Neural cell (in vitro differentiated cells): ENCODE data around the gene FAM171A2.

Experiments
- EZH2 ChIP-seq: fragments of 200-600, 300-800 bp; shearing (Covaris generic), sonication (generic); IDR thresholded peaks from 2 replicates; pipeline ENCODE4 v1.6.1; 2014; ENCODE audit warnings: antibody characterized with exemption, low read length, borderline replicate concordance, mild to moderate bottlenecking; ENCODE audit not compliant: insufficient read depth, poor library complexity, severe bottlenecking
- RAD21 ChIP-seq: fragments of 450-650 bp; conservative IDR thresholded peaks from 2 replicates; pipeline ENCODE4 v1.6.1; 2014; ENCODE audit warnings: antibody characterized with exemption, mild to moderate bottlenecking, moderate library complexity
- TAF1 ChIP-seq: IDR thresholded peaks from 2 replicates; pipeline ENCODE4 v1.6.1; 2012; ENCODE audit warnings: low read depth
- TF ChIP-seq, protein P1 (sequence below): fragments of 450-650 bp; IDR thresholded peaks from 2 replicates; pipeline ENCODE4 v1.5.1; 2014; ENCODE audit warnings: antibody characterized with exemption, mild to moderate bottlenecking, moderate library complexity; ENCODE audit not compliant: poor library complexity, severe bottlenecking

DNA sequence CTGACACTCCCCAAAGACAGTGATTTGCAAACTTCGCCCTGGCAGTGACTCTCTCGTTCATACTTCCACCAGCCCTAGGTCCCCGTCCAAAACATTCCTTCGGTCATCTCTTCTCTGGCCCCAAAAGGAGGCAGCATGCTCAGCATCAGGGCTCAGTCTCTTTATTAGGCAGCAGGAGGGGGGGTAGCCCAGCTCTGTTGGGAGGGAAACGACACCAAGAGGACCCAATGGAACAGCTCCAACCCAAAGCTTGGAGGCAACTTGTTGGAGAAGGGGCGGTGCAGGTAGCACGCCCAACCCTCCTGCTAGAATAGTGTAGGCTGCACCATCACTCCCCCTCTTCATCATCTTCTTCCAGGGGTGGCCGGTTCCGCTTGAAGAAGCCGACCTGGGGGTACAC is 8.4 kb upstream of the FAM171A2 start:
- TF ChIP-seq, protein P1, sequence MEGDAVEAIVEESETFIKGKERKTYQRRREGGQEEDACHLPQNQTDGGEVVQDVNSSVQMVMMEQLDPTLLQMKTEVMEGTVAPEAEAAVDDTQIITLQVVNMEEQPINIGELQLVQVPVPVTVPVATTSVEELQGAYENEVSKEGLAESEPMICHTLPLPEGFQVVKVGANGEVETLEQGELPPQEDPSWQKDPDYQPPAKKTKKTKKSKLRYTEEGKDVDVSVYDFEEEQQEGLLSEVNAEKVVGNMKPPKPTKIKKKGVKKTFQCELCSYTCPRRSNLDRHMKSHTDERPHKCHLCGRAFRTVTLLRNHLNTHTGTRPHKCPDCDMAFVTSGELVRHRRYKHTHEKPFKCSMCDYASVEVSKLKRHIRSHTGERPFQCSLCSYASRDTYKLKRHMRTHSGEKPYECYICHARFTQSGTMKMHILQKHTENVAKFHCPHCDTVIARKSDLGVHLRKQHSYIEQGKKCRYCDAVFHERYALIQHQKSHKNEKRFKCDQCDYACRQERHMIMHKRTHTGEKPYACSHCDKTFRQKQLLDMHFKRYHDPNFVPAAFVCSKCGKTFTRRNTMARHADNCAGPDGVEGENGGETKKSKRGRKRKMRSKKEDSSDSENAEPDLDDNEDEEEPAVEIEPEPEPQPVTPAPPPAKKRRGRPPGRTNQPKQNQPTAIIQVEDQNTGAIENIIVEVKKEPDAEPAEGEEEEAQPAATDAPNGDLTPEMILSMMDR, result no peak
- TF ChIP-seq EZH2 (no peak), RAD21 (no peak), TAF1 (no peak)
